NAMALWA (cell line): ENCODE data around the gene TMC6.
A peak's percentile ranks its signal among the peaks of the same experiment; 100 is the strongest.

ENCODE experiments used
- DNase-seq: peaks from one replicate; pipeline ENCODE4 v3.0.0-alpha.2; 2015; ENCODE audit warnings: low spot score

The TMC6 gene

GRCh38 chr17:78134899-78135385 lies 6.4 kb upstream of the TMC6 start:
- DNase-seq: no peak

DNA sequence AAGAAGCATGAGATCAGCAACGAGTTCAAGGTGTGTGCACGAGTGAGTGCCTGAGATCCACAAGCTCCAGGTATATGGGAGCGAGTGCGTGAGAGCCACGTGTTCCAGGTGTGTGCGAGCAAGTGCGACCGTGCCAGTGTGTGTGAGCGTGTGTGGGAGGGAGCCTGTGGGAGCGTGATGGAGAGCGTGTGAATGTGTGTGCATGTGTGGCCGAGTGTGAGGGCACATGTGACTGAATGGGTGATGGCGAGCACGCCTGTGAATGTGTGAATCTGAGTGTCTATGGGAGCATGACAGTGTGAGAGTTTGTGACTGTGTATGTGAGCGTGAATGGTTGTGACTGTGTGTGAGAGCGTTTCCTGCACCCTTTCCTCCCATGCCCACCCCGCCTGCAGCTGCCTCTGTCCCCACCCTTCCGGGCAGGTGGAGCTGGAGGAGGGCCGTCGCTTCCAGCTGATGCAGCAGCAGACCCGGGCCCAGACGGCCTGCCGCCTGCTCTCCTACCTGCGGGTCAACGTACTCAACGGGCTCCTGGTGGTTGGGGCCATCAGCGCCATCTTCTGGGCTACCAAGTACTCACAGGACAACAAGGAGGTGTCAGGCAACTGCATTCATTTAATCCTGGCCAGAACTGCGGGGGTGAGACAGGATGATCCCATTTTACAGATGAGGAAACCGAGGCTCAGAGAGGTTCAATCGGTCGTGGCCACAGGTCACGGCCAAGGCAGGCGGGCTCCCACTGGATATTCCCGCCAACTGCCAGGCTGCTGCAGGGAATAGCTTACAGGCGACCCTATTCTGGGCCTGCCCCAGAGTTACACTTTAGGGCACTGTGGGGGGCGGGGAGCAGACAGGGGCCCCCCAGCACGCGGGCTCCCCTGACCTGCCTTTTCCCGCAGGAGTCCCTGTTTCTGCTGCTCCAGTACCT lies 5.7 kb upstream of the TMC6 start:
- DNase-seq: peak; percentile 90

DNA sequence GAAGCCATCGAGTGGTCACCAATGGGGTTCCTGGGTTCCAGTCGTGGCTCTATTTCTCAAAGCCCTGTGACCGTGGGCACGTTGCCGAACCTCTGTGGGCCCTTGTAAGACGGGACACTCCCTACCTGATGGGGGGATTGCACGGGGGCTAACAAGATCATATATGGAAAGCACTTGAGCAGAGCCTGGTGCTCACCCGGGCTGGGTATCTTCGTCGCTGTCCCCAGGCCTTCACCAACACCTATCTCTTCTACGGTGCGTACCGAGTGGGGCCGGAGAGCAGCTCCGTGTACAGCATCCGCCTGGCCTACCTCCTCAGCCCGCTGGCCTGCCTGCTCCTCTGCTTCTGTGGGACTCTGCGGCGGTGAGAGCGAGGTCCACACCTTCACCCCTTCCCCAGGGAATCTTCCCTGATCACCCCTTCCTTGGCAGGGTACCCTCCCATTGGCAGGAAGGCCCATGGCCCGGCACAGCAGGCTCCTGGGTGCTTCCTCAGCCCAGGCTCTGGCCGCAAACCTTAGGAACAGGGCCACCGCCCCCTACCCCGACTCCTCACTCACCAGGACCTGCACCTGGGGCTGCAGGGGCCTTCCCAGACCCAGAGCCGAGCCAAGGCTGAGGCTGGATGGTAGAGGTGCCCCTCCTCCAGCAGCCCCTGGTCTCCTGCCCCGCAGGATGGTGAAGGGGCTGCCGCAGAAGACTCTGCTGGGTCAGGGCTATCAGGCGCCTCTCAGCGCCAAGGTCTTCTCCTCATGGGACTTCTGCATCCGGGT lies 4.8 kb upstream of the TMC6 start:
- DNase-seq: no peak

GRCh38 chr17:78132767-78133178 lies 4.2 kb upstream of the TMC6 start:
- no peak for DNase-seq

DNA sequence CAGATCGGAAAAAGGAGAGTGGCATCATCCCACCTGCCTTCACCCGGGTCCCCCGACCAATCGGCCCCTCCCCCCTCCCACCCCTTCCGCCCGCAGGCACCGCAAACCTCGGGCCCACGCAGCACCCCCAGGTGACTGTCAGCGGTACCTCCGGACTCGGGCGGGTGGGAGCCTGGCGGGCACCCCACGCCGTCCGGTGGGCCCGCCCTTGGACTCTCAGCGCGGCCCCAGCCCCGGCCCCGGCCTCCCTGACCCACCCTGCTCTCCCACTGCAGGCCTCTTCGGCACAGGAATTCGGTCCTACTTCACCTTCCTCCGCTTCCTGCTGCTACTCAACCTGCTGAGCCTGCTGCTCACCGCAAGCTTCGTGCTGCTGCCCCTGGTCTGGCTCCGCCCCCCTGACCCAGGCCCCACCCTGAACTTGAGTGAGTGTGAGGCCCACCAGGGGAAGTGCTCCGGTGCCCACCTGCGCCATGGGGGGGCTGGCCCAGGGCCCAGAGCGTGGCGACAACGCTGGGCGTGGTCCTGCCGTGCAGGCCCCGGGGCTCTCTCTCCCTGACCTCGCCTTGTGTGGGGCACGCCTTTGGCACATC lies 3.6 kb upstream of the TMC6 start:
- peak; percentile 90 for DNase-seq

DNA sequence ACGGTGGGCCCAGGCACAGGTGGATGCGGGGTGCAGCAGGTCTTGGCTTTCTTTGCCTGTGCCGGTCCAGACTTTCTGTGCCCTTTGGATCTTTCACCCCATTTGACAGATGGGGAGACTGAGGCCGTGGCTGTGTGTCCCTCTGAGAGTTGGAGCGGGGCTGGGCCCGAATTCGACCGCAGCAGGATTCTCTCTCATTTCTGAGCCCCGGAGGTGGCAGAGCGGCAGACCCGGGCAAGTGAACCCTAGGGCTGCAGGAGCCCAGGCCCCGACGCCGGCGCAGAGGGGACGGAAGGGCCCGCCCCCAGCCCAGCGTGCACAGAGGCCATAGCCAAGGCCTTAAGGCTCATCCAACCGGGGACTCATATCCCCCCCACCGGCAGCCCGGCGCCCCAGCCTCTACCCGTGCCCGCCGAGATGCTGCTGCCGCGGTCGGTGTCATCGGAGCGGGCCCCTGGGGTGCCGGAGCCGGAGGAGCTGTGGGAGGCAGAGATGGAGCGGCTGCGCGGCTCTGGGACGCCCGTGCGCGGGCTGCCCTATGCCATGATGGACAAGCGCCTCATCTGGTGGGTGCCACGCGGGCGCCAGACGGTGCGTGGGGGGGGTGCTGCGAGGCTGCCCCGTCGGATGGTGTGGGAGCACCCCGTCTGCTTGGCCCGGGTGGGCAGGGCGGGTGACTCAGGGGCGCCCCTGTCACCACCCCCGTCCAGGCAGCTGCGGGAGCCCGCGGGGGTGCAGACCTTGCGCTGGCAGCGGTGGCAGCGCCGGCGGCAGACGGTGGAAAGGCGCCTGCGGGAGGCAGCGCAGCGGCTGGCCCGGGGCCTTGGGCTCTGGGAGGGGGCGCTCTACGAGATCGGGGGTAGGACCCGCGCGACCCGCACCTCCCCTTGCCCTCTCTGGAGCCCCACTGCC lies 2.9 kb upstream of the TMC6 start:
- peak; percentile 64 for DNase-seq

GRCh38 chr17:78130437-78131101 lies 2.0 kb upstream of the TMC6 start, which contains the start of gene TMC8:
TMC8 (plus strand) TSS chr17:78130771; CDS start chr17:78131589, 818 bp downstream.
- DNase-seq: peak; percentile 83

DNA sequence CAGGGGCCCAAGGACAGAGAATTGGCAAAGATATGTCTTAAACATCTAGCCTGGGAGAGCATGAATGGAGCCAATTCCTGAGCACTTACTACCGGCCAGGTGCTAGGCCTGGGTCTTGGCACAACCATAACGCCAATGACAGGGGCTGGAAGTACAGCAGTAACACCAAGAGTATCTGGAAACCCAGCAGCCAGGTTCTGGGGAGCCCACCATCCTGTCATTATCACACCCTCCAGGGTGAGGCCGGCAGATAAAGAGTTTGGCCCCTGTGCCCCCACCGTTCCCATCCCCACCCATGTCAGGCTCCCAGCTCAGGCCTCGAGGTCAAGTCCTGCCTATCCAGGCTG lies 1.5 kb upstream of the TMC6 start:
- no peak for DNase-seq

DNA sequence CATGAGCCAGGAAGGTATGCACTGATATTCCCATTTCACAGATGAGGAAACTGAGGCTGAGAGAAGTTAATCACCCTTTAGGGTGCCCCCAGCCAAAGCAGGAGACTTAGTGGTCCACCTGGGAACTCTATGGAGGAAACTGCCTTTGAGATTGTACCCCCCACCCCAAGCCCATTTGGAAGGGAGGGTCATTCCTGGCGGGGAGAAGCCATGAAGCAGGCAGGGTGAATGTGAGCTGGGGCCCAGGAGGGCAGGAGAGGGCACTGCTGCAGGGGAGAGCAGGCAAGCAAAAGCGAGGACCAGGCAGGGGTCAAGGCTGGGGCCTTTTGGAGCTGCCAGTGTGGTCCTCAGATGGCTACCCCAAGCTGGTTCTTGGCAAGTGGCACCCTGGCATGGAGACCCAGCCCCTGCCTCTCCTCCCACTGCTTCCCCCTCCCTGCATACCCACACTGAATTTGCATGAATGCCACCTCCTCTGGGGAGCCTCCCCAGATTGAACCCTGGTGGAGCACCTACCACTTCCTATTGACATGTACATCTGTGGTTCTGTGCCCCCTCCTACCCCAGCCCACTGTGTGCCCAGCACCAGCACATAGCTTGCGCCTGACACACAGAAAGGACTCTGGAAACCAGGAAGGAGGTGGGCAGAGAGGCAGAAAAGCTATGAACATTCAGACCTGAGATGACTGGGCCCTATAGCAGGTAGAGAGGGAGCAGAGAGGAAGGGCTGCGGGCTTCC lies 965 bp upstream of the TMC6 start:
- peak; percentile 58 for DNase-seq

DNA sequence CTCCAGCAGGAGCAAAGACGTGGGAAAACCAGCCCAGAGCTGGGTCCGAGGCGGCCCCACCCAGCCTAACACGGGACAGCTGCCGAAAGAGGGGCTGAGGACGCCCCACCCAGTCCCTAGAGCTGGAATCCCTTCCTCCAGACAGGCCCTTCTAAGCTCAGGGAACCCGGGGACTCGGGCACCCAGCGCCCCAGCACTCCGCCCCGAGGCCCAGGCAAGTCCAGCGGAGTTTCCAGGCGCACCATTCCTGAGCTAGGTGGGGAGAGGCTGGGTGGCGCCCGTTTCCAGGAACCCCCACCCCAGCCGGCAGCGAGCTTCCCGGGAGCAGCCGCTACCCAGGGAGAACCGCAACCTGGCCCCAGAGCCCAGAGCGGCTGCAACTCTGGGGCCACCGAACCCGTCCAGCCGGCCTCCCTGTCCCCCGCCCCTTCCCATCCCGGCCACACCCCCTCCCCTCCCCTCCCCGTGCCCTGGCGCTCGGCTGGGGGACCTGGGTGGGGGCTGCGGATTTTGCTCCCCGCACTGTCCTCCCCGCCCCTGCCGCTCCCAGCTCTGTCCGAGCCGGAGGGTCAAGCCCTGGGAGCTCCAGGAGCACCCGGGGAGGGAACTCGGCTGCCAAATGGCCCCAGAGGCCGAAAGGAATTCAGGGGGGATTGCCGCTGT lies 536 bp downstream of the TMC6 start:
- peak; percentile 44 for DNase-seq

DNA sequence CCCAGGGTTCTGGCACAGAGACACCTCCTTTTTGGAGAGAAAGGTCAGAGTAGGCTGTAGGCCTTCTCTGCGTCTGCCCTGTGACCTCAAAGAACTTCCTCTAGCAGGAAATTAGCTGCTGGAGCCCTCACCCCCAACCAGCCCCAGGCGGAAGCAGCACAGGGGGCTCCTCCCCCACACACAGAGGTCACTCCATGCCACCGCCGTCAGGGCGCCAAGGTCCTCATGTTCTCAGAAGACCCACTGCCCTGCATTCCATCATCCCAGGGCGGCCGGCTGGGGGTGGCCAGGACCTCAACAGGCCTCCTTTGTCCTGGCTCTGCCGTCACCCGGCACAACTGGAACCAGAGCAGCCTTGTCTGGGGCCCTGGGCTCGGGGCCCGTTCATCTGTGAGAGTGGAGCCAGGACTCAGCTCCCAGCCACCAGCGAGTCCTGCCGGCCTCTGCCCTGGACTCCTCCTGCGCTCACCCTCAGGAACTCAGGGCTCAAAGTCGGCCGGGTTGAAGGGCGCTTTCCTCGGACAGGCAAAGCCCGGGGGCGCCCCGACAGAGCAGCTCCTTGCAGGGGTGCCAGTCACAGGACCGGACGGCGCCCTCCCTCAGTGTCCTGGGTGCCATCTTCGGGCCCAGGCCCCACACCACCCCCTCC lies 1.2 kb downstream of the TMC6 start:
- peak; percentile 80 for DNase-seq

DNA sequence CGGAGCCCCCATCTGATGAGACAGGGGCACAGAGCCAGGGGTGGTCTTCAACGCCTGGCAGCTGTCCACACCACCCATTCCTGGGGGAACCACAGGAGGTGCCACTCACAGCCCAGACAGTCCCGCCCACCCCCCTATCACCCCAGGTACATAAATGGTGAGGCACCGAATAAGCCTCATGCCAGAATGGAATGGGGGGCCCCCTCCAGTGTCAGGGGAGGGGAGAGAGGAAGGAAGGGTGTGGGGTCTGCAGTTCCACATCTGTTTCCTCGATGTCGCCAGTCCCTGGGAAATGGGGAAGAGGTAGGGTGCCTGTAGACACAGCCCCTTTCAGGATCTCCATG lies 1.7 kb downstream of the TMC6 start:
- DNase-seq: no peak

DNA sequence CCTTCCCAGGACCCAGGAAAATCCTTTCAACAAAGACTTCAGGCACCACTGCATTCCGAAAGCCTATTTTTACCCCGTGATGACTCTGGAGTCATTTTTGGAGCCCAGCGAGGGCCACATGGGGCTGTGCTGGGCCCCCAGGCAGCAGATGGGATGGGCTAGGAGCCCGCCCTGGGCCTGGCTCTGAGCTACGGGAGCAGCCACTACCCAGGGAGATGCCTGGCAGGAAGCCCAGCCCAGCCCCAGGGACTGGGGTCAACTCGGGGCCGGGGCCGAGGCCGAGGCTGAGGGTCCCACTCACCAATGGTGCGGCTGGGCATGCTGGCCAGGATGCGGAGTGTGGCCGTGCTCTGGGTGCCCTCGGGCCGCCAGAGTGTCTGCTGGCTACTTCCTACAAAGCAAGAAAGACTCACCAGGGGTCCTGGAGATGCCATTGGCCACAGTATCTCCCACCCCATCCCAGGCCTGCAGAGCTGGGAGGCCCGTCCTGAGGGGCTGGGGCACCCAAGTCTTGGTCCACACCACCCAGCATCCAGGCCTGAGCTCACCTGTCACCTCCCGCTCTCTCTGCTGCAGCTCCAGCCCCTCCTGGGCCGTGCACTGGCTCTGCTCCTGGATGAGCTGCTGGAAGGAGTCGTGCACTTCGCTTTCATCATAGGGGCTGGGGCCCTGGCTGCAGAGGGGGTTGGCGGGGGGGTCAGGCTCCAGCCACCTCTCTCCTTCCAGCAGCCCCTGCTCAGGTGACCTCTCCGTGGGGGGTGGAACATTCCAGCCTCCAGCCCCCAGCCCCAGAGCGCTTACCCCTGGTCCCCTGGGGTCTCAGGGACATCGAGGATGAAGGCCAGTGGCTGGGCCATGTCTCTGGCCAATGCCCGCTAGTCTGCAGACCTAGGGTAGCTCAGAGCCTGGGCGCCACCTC lies 2.3 kb downstream of the TMC6 start:
- DNase-seq: no peak

GRCh38 chr17:78125138-78125913 lies 3.2 kb downstream of the TMC6 start:
- peak; percentile 51 for DNase-seq

DNA sequence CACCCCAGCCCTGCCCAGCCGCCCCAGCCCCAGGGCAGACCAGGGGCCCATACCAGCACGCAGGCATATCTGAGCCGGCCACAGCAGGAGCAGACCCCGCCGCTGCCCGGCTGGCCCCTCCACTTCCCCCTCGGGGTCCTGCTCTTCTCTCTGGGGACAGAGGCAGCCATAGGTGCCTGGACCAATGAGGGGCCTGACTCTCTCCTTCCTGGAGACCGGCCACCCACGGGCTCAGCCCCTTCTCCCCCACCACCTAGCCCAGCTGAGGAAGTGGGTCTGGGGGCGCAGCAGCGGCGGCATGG lies 3.8 kb downstream of the TMC6 start:
- DNase-seq: no peak

- DNase-seq: peak; percentile 90
These were observed 4.3 kb downstream of the TMC6 start for GRCh38 chr17:78124081-78124835.
